Esophagus squamous epithelium (tissue), 5 donors: ENCODE data around the gene PLEKHA5. TPM values are rescaled to one million over a fixed set of nuclear protein-coding genes. Genes with fewer than 3 reads are reported as not detected.

Source experiments
- DNase-seq: peaks from one replicate; lab custom pipeline; 2025; lab: John Stamatoyannopoulos, UW
- H3K27ac ChIP-seq, 4 donors: fragments of 200-600 bp; sonication (generic); one replicate each; pipeline ENCODE4 v1.5.1; 2016 to 2019; ENCODE audit warnings: mild to moderate bottlenecking in 1 of 4
- H3K27me3 ChIP-seq, 4 donors: fragments of 200-600 bp; sonication (generic); 1 replicate in 3 of 4; 2 replicates in 1 of 4; pipeline versions ENCODE4 v1.5.1 to v1.6.0; 2017 to 2021; ENCODE audit warnings: antibody characterized with exemption in 1 of 4
- H3K36me3 ChIP-seq, 3 donors: fragments of 200-600 bp; sonication (generic); one replicate each; pipeline ENCODE4 v1.5.1; 2016 to 2019
- H3K4me1 ChIP-seq, 3 donors: fragments of 200-600 bp; sonication (generic); one replicate each; pipeline ENCODE4 v1.5.1; 2017 to 2019
- H3K4me3 ChIP-seq, 4 donors: fragments of 200-600 bp; sonication (generic); 1 replicate in 3 of 4; 2 replicates in 1 of 4; pipeline ENCODE4 v1.5.1; 2016 to 2019; ENCODE audit warnings: mild to moderate bottlenecking in 2 of 4, moderate library complexity in 1 of 4
- H3K9me3 ChIP-seq, 3 donors: fragments of 200-600 bp; sonication (generic); one replicate each; pipeline ENCODE4 v1.5.1; 2016 to 2019
- CTCF ChIP-seq, 6 experiments: fragments of 450-650 bp in 4 of 6; fragments of 200-600 bp in 2 of 6; sonication (generic) in 2 of 6; IDR thresholded peaks; one replicate each; pipeline ENCODE4 v1.5.1; 2016 to 2019; ENCODE audit warnings: antibody characterized with exemption in 6 of 6, mild to moderate bottlenecking in 4 of 6, moderate library complexity in 4 of 6
- POLR2A ChIP-seq, 4 donors: fragments of 450-650 bp; IDR thresholded peaks; one replicate each; pipeline ENCODE4 v1.6.1; 2017; ENCODE audit warnings: antibody characterized with exemption in 4 of 4, mild to moderate bottlenecking in 4 of 4, moderate library complexity in 3 of 4
- WGBS, 2 donors: methylation state at CpG; one replicate each; pipeline ENCODE4 v1.1.5; 2018; 5-methylcytosine and 5-hydroxymethylcytosine counted together
- intact Hi-C: fragments of 100-400 bp; cut with DNase I; formaldehyde crosslinking; loops from one replicate; pipeline ENCODE4 v1.15.0; 2022
- total RNA-seq, 4 donors: library from RNA; depleted of rRNA; stranded (reverse); fragments of >200 nt; gene quantifications; one replicate each; pipeline ENCODE4 v1.1.0, GENCODE V29; 2016
- donor health status: DM: yes; HTN: yes; CAD: no.

Gene PLEKHA5
- total RNA-seq, 4 donors from 2014 or later: 16.1 to 43.7 (median 29.3) TPM

DNA sequence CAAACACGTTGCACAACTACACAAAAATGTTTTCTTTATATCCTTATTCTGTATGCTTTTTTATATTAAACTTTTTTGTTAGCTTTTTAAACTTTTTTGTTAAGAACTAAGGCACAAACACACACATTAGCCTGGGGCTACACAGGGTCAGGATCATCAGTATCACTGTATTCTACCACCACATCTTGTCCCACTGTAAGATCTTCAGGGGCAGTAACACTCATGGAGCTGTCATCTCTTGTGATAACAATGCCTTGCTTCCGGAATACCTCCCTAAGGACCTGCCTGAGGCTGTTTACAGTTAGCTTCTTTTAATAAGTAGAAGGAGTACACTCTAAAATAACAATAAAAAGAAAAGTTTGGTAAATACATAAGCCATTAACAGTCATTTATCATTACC, 42.2 kb downstream of the PLEKHA5 start:
- no peak for DNase-seq
- peaks cover 0 to 6% (median 0%) of the 10 kb centered on the region in 3 donors for H3K36me3 ChIP-seq
- H3K4me1 ChIP-seq: peaks cover 0 to 15% (median 0%) of the 10 kb centered on the region in 3 donors
- H3K4me3 ChIP-seq: no peak overlapping the region
- no peak overlapping the region for H3K27ac ChIP-seq
- H3K27me3 ChIP-seq: no peaks in the 10 kb centered on the region
- 66 to 82% methylated on average over 2 of the region's 2 CpGs for WGBS, 2 donors
- TF ChIP-seq CTCF (IDR thresholded peaks at IDR 0.05) (no peak), POLR2A (IDR thresholded peaks at IDR 0.05) (no peak)
- intact Hi-C loops: no loop called here
- H3K9me3 ChIP-seq: no peaks in the 10 kb centered on the region

- intact Hi-C loops: no loop called here
- WGBS, 2 donors: 67 to 69% methylated on average over 3 of the region's 3 CpGs
Measured at GRCh38 chr12:19177754-19178153, 48.2 kb downstream of the PLEKHA5 start.

DNA sequence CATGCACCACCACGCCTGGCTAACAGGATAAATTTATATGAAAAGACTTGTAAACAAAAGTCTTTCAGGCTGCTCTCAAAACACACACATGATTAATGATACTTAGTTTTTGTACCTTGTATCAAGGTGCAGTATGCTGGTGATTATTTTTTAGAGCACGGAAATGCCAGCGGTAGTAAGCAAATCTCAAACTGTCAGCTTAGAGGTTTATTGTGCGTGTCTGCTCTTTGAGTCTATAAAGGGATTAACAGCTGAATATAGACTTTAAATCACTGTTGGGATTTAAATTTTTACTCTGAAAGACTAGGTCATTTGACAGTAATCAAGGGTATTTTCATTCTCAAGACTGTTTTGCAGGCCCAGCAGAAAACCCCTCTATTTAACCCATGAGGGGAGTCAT, 50.5 kb downstream of the PLEKHA5 start:
- TF ChIP-seq POLR2A (IDR thresholded peaks at IDR 0.05) (no peak), CTCF (IDR thresholded peaks at IDR 0.05) (no peak)
- H3K4me1 ChIP-seq: peaks cover 0 to 17% (median 0%) of the 10 kb centered on the region in 3 donors
- no peaks in the 10 kb centered on the region for H3K9me3 ChIP-seq
- H3K4me3 ChIP-seq: no peak overlapping the region
- 83% methylated on average over 4 of the region's 4 CpGs for WGBS, 2 donors
- H3K36me3 ChIP-seq: peaks cover 0 to 10% (median 0%) of the 10 kb centered on the region in 3 donors
- no peak for DNase-seq
- H3K27me3 ChIP-seq: no peaks in the 10 kb centered on the region
- intact Hi-C loops: loop anchor here (10.0 kb wide), 1 partner anchor 305 kb away; no protein-coding TSS in a partner anchor
- H3K27ac ChIP-seq: no peak overlapping the region

More at GRCh38 chr12:19177754-19178153, 48.2 kb downstream of the PLEKHA5 start:
- H3K36me3 ChIP-seq: peaks cover 0 to 10% (median 0%) of the 10 kb centered on the region in 3 donors
- H3K4me1 ChIP-seq: peaks cover 0 to 12% (median 0%) of the 10 kb centered on the region in 3 donors
- H3K4me3 ChIP-seq: no peak overlapping the region
- no peaks in the 10 kb centered on the region for H3K9me3 ChIP-seq
- no peak for DNase-seq
- TF ChIP-seq POLR2A (IDR thresholded peaks at IDR 0.05) (no peak), CTCF (IDR thresholded peaks at IDR 0.05) (no peak)
- H3K27ac ChIP-seq: no peak overlapping the region
- no peaks in the 10 kb centered on the region for H3K27me3 ChIP-seq

GRCh38 chr12:19181666-19182426, 52.3 kb downstream of the PLEKHA5 start:
- WGBS, 2 donors: 77 to 82% methylated on average over 7 to 8 of the region's 8 CpGs
- H3K4me3 ChIP-seq: no peak overlapping the region
- H3K4me1 ChIP-seq: peaks cover 0 to 36% (median 0%) of the 10 kb centered on the region in 3 donors
- H3K27me3 ChIP-seq: no peaks in the 10 kb centered on the region
- DNase-seq: no peak
- H3K9me3 ChIP-seq: no peaks in the 10 kb centered on the region
- intact Hi-C loops: loop anchor here (10.0 kb wide), 1 partner anchor 307 kb away; no protein-coding TSS in a partner anchor
- peaks cover 0 to 3% (median 0%) of the 10 kb centered on the region in 3 donors for H3K36me3 ChIP-seq
- no peak for TF ChIP-seq POLR2A (IDR thresholded peaks at IDR 0.05)
- peak in 1 of 6 experiments; percentile 5 for TF ChIP-seq CTCF (IDR thresholded peaks at IDR 0.05)
- no peak overlapping the region for H3K27ac ChIP-seq
